Lower leg skin (tissue), 3 donors: ENCODE results near the gene AFF1.

Experiments used
- POLR2A ChIP-seq, 2 donors: fragments of 450-650 bp; IDR thresholded peaks; one replicate each; pipeline ENCODE4 v1.6.1; 2016 to 2017; ENCODE audit warnings: antibody characterized with exemption in 2 of 2, mild to moderate bottlenecking in 1 of 2, moderate library complexity in 1 of 2
- TF ChIP-seq, protein P1 (sequence below), 3 donors: fragments of 450-650 bp; IDR thresholded peaks; one replicate each; pipeline ENCODE4 v1.5.1; 2016; ENCODE audit warnings: antibody characterized with exemption in 3 of 3, mild to moderate bottlenecking in 3 of 3, moderate library complexity in 2 of 3

DNA sequence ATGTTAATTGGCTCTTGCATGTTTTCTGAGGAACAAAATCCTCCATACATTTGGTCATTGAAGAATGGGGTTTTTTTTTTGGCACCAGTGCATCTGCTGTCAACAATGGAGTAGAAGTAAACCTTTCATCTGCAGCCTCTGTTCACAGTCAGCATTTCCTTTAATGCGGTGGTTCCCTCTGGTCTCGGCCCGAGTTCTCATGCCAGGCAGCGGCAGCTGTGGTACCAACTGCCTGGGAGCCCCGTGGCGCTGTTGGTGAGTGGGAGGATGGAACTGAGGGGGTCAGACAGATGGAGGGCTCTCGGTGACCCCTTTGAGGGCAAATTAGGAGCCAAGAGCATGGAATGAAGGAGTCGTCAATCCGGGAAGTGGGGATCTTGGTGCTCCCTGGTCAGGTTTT lies 114.7 kb downstream of the AFF1 start:
- TF ChIP-seq, protein P1, sequence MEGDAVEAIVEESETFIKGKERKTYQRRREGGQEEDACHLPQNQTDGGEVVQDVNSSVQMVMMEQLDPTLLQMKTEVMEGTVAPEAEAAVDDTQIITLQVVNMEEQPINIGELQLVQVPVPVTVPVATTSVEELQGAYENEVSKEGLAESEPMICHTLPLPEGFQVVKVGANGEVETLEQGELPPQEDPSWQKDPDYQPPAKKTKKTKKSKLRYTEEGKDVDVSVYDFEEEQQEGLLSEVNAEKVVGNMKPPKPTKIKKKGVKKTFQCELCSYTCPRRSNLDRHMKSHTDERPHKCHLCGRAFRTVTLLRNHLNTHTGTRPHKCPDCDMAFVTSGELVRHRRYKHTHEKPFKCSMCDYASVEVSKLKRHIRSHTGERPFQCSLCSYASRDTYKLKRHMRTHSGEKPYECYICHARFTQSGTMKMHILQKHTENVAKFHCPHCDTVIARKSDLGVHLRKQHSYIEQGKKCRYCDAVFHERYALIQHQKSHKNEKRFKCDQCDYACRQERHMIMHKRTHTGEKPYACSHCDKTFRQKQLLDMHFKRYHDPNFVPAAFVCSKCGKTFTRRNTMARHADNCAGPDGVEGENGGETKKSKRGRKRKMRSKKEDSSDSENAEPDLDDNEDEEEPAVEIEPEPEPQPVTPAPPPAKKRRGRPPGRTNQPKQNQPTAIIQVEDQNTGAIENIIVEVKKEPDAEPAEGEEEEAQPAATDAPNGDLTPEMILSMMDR (IDR thresholded peaks at IDR 0.05), result no peak
- no peak for TF ChIP-seq POLR2A (IDR thresholded peaks at IDR 0.05)
